H1 (cell line): ENCODE data around the gene FRMD5. TPM values are rescaled to one million over a fixed set of nuclear protein-coding genes. Genes with fewer than 3 reads are reported as not detected.

Experiments used
- CTCF ChIA-PET: fragments of 300-600 bp; sonication (Branson Sonifier 250); formaldehyde crosslinking; loops from one replicate; lab custom pipeline; 2021; ENCODE audit not compliant: partially characterized antibody; lab: Charles Lee
- POLR2A ChIA-PET: fragments of 300-600 bp; sonication (Branson Sonifier 250); formaldehyde crosslinking; loops from one replicate; lab custom pipeline; 2021; ENCODE audit warnings: inconsistent platforms; ENCODE audit not compliant: partially characterized antibody; lab: Charles Lee
- DNase-seq, 2 experiments: peaks; one replicate each; pipeline versions ENCODE4 v3.0.0 to v3.0.0-alpha.2; 2010 to 2022; ENCODE audit warnings: low spot score in 2 of 2, low read depth in 1 of 2, mixed read lengths in 1 of 2
- FAIRE-seq: peaks from 2 replicates; lab custom pipeline; 2011; peaks lifted over from hg19 to GRCh38; lab: Jason Lieb, UNC
- H2AFZ ChIP-seq: 2 replicates; pipeline ENCODE4 v1.8.1; 2012; ENCODE audit warnings: low read length, inconsistent platforms
- H2AK5ac ChIP-seq: 2 replicates; pipeline ENCODE4 v1.6.1; 2013; ENCODE audit warnings: low read depth, low read length
- H2BK120ac ChIP-seq: replicated peaks from 2 replicates; pipeline ENCODE3; 2013; ENCODE audit warnings: low read depth, low read length, inconsistent platforms
- H2BK12ac ChIP-seq: 2 replicates; pipeline ENCODE4 v1.6.1; 2013; ENCODE audit warnings: low read depth, low read length
- H2BK15ac ChIP-seq: 2 replicates; pipeline ENCODE4 v1.6.1; 2013; ENCODE audit warnings: low read length
- H2BK20ac ChIP-seq: 2 replicates; pipeline ENCODE4 v1.6.1; 2013; ENCODE audit warnings: low read length
- H2BK5ac ChIP-seq: 2 replicates; pipeline ENCODE4 v1.6.1; 2013; ENCODE audit warnings: low read depth, low read length
- H3K14ac ChIP-seq: 2 replicates; pipeline ENCODE4 v1.6.1; 2013; ENCODE audit warnings: inconsistent platforms; ENCODE audit not compliant: insufficient read length
- H3K18ac ChIP-seq: 2 replicates; pipeline ENCODE4 v1.6.1; 2013; ENCODE audit warnings: low read length; ENCODE audit errors: extremely low read depth
- H3K23ac ChIP-seq: 2 replicates; pipeline ENCODE4 v1.6.1; 2013; ENCODE audit warnings: inconsistent platforms; ENCODE audit not compliant: insufficient read length
- H3K23me2 ChIP-seq: 2 replicates; pipeline ENCODE4 v1.6.1; 2013; ENCODE audit warnings: low read depth, low read length
- H3K27ac ChIP-seq: 2 replicates; pipeline ENCODE4 v1.6.1; 2011; ENCODE audit warnings: low read depth, low read length, inconsistent platforms
- H3K27me3 ChIP-seq, 4 experiments: replicated peaks in 1 of 4; 1 replicate in 1 of 4; 2 replicates in 3 of 4; pipeline versions ENCODE4 v1.6.1 to v1.8.1; 2011 to 2013; ENCODE audit warnings: low read length in 3 of 4, mild to moderate bottlenecking in 3 of 4, inconsistent platforms in 2 of 4, mixed read lengths in 2 of 4, moderate library complexity in 1 of 4; ENCODE audit not compliant: control insufficient read depth in 3 of 4, insufficient read depth in 3 of 4; ENCODE audit errors: extremely low read depth in 1 of 4
- H3K36me3 ChIP-seq, 4 experiments: 2 replicates each; pipeline versions ENCODE4 v1.6.1 to v1.8.1; 2011 to 2013; ENCODE audit warnings: mild to moderate bottlenecking in 4 of 4, low read length in 3 of 4, moderate library complexity in 2 of 4, control low read depth in 1 of 4, inconsistent platforms in 1 of 4; ENCODE audit not compliant: insufficient read depth in 4 of 4, control insufficient read depth in 2 of 4
- H3K4ac ChIP-seq: replicated peaks from 2 replicates; pipeline ENCODE3; 2013; ENCODE audit warnings: low read length, low read depth, mixed read lengths, inconsistent platforms; ENCODE audit not compliant: insufficient read length
- H3K4me1 ChIP-seq, 4 experiments: replicated peaks in 1 of 4; 1 replicate in 1 of 4; 2 replicates in 3 of 4; pipeline versions ENCODE4 v1.6.1 to v1.8.1; 2011 to 2013; ENCODE audit warnings: low read length in 3 of 4, inconsistent platforms in 2 of 4, mixed read lengths in 1 of 4; ENCODE audit not compliant: insufficient read depth in 4 of 4, control insufficient read depth in 3 of 4
- H3K4me2 ChIP-seq, 2 experiments: 2 replicates each; pipeline versions ENCODE4 v1.6.1 to v1.8.1; 2011 to 2013; ENCODE audit warnings: low read depth in 2 of 2, low read length in 2 of 2, control low read depth in 1 of 2, inconsistent platforms in 1 of 2, mild to moderate bottlenecking in 1 of 2; ENCODE audit not compliant: insufficient read depth in 1 of 2
- H3K4me3 ChIP-seq, 4 experiments: fragments of 200-600, 300-600 bp in 1 of 4; sonication (generic), shearing (Covaris generic), sonication (Bioruptor Twin) in 1 of 4; 2 replicates each; pipeline versions ENCODE4 v1.5.1 to v1.8.1; 2011 to 2016; ENCODE audit warnings: low read length in 4 of 4, low read depth in 3 of 4, control low read depth in 2 of 4, inconsistent platforms in 2 of 4, mild to moderate bottlenecking in 2 of 4, mixed read lengths in 1 of 4, moderate library complexity in 1 of 4; ENCODE audit not compliant: insufficient read depth in 2 of 4; ENCODE audit errors: extremely low read depth in 1 of 4
- H3K56ac ChIP-seq: replicated peaks from 2 replicates; pipeline ENCODE3; 2013; ENCODE audit warnings: low read depth, mild to moderate bottlenecking, mixed read lengths, low read length, inconsistent platforms; ENCODE audit not compliant: insufficient read length
- H3K79me1 ChIP-seq: 2 replicates; pipeline ENCODE4 v1.6.1; 2013; ENCODE audit warnings: low read depth, low read length, control low read depth
- H3K79me2 ChIP-seq, 2 experiments: 2 replicates each; pipeline versions ENCODE4 v1.6.1 to v1.8.1; 2012 to 2013; ENCODE audit warnings: low read length in 2 of 2, mild to moderate bottlenecking in 2 of 2, inconsistent platforms in 1 of 2; ENCODE audit not compliant: insufficient read depth in 2 of 2, control insufficient read depth in 1 of 2
- H3K9ac ChIP-seq, 4 experiments: replicated peaks in 1 of 4; 1 replicate in 1 of 4; 2 replicates in 3 of 4; pipeline versions ENCODE4 v1.6.1 to v1.8.1; 2011 to 2013; ENCODE audit warnings: low read depth in 3 of 4, low read length in 3 of 4, control low read depth in 2 of 4, mild to moderate bottlenecking in 2 of 4, moderate library complexity in 2 of 4, inconsistent platforms in 1 of 4; ENCODE audit errors: extremely low read depth in 1 of 4
- H3K9me3 ChIP-seq, 2 experiments: 2 replicates each; pipeline versions ENCODE4 v1.6.1 to v1.8.1; 2012 to 2013; ENCODE audit warnings: mild to moderate bottlenecking in 2 of 2, moderate library complexity in 2 of 2, control low read depth in 1 of 2, inconsistent platforms in 1 of 2, low read depth in 1 of 2, low read length in 1 of 2, mixed read lengths in 1 of 2; ENCODE audit not compliant: insufficient read depth in 2 of 2
- H4K20me1 ChIP-seq, 2 experiments: replicated peaks in 1 of 2; 2 replicates each; pipeline versions ENCODE3 to v1.8.1; 2011 to 2013; ENCODE audit warnings: inconsistent platforms in 2 of 2, low read length in 2 of 2, mild to moderate bottlenecking in 1 of 2; ENCODE audit not compliant: insufficient read depth in 2 of 2, control insufficient read depth in 1 of 2
- H4K5ac ChIP-seq: 2 replicates; pipeline ENCODE4 v1.6.1; 2013; ENCODE audit warnings: low read length, low read depth, mixed read lengths, inconsistent platforms; ENCODE audit not compliant: insufficient read length
- H4K8ac ChIP-seq: 2 replicates; pipeline ENCODE4 v1.8.0; 2013; ENCODE audit warnings: mild to moderate bottlenecking, moderate library complexity, low read length, inconsistent platforms; ENCODE audit not compliant: insufficient read depth; ENCODE audit errors: extremely low read depth
- H4K91ac ChIP-seq: replicated peaks from 2 replicates; pipeline ENCODE3; 2013; ENCODE audit warnings: low read length, mixed read lengths, inconsistent platforms; ENCODE audit not compliant: insufficient read length
- BACH1 ChIP-seq: IDR thresholded peaks from 2 replicates; pipeline ENCODE4 v1.6.1; 2012; ENCODE audit warnings: low read length, improper control_type of control experiment
- BCL11A ChIP-seq, 2 experiments: IDR thresholded peaks; one replicate each; pipeline ENCODE4 v1.6.1; 2011; ENCODE audit warnings: low read depth in 2 of 2, low read length in 2 of 2, mild to moderate bottlenecking in 2 of 2
- E2F6 ChIP-seq: IDR thresholded peaks from 2 replicates; pipeline ENCODE4 v1.6.1; 2012; ENCODE audit warnings: inconsistent platforms
- EZH2 ChIP-seq: fragments of 200-600 bp; sonication (generic); IDR thresholded peaks from 2 replicates; pipeline ENCODE4 v1.7.1; 2012; ENCODE audit warnings: low read depth, mild to moderate bottlenecking, moderate library complexity, low read length, inconsistent platforms; ENCODE audit not compliant: severe bottlenecking
- HDAC6 ChIP-seq: IDR thresholded peaks from one replicate; pipeline ENCODE4 v1.7.1; 2012; ENCODE audit warnings: low read depth, mild to moderate bottlenecking, inconsistent platforms, low read length, moderate library complexity
- JUN ChIP-seq: IDR thresholded peaks from 2 replicates; pipeline ENCODE4 v1.6.1; 2011; ENCODE audit warnings: low read depth, mild to moderate bottlenecking, improper control_type of control experiment, low read length
- KDM4A ChIP-seq: IDR thresholded peaks from one replicate; pipeline ENCODE4 v1.7.1; 2012; ENCODE audit warnings: low read depth, mild to moderate bottlenecking, moderate library complexity, low read length, inconsistent platforms; ENCODE audit not compliant: severe bottlenecking
- NRF1 ChIP-seq: IDR thresholded peaks from 2 replicates; pipeline ENCODE4 v1.6.1; 2011; ENCODE audit warnings: mild to moderate bottlenecking, low read depth, low read length, improper control_type of control experiment
- RAD21 ChIP-seq, 2 experiments: IDR thresholded peaks in 1 of 2; conservative IDR thresholded peaks in 1 of 2; 2 replicates each; pipeline ENCODE4 v1.6.1; 2011; ENCODE audit warnings: low read depth in 2 of 2, low read length in 2 of 2, improper control_type of control experiment in 1 of 2, inconsistent platforms in 1 of 2, mild to moderate bottlenecking in 1 of 2, moderate library complexity in 1 of 2
- SAP30 ChIP-seq: fragments of 300-600 bp; sonication (generic); IDR thresholded peaks from 2 replicates; pipeline ENCODE4 v1.7.1; 2012; ENCODE audit warnings: low read length, moderate library complexity, mild to moderate bottlenecking, inconsistent platforms; ENCODE audit not compliant: insufficient read depth, insufficient replicate concordance
- SP1 ChIP-seq: IDR thresholded peaks from 2 replicates; pipeline ENCODE4 v1.6.1; 2011; ENCODE audit warnings: low read depth, low read length
- TBP ChIP-seq: IDR thresholded peaks from 2 replicates; pipeline ENCODE4 v1.6.1; 2011; ENCODE audit warnings: low read depth, low read length, improper control_type of control experiment
- TEAD4 ChIP-seq: IDR thresholded peaks from 2 replicates; pipeline ENCODE4 v1.6.1; 2012; ENCODE audit warnings: low read depth, low read length, inconsistent platforms, mixed read lengths
- WGBS, 2 experiments: shearing (Covaris generic) in 1 of 2; methylation state at CpG; one replicate each; pipeline versions ENCODE4 v1.1.6 to v1.1.7; 2013 to 2015; ENCODE audit warnings: low lambda C conversion rate in 2 of 2, mixed read lengths in 2 of 2, inconsistent platforms in 1 of 2, low coverage in 1 of 2, missing lambda C conversion rate in 1 of 2; ENCODE audit not compliant: insufficient replicate concordance in 2 of 2, insufficient coverage in 1 of 2, insufficient read length in 1 of 2; ENCODE audit errors: extremely low coverage in 1 of 2, missing lambda C conversion rate in 1 of 2; 5-methylcytosine and 5-hydroxymethylcytosine counted together
- polyA plus RNA-seq, 7 experiments: library from polyadenylated mRNA; depleted of rRNA in 3 of 7; stranded (reverse) in 5 of 7; unstranded in 2 of 7; fragments of >200 nt in 5 of 7; fragments of 200-250 nt in 2 of 7; gene quantifications; 1 replicate in 5 of 7; 2 replicates in 1 of 7; 4 replicates in 1 of 7; pipeline versions ENCODE4 v1.2.1 to v1.2.3, GENCODE V29; 2011 to 2013; ENCODE audit warnings: missing spikeins in 2 of 7, mixed read lengths in 2 of 7
- total RNA-seq: library from RNA; stranded (reverse); fragmentation: NEBNext Ultra II Directional; extraction: Animal tissue kit (Norgen Biotek cat#: 25700); gene quantifications from 2 replicates; pipeline ENCODE4 v1.2.1, GENCODE V29; 2021

FRMD5 gene
- total and polyA plus RNA-seq, 2 of the 8 experiments (the other 6 are each of a cell fraction or from before 2014, with no cell fraction given): 10.1 to 12.6 TPM

DNA sequence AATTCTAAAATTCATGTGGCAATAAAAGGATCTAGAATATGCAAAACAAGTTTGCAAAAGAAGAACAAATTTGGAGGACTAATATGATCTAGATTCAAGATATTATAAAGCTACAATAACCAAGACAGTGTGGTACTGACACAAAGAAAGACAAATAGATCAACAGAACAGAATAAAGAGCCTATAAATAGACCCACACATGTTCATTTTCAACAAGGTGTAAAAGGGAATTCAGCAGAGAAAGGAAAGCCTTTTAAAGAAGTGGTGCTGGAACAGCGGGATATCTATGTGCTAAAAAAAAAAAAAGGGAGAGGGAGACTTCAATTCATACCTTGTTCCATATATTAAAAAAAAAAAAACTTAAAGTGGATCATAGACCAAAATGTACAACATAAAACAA, 219.3 kb downstream of the FRMD5 start:
- no peaks in the 10 kb centered on the region for H3K27me3 ChIP-seq
- no peak overlapping the region for H3K23ac ChIP-seq
- no peak overlapping the region for H4K5ac ChIP-seq
- H3K56ac ChIP-seq: no peak overlapping the region
- no peak overlapping the region for H3K4ac ChIP-seq
- 0 out of 4 replicates have a peak, but pooled peaks cover 0 to 2% of the 10 kb centered on the region in 2 experiments for H3K79me2 ChIP-seq
- H4K20me1 ChIP-seq: no peaks in the 10 kb centered on the region
- H3K9me3 ChIP-seq: no peaks in the 10 kb centered on the region
- H2BK12ac ChIP-seq: no peak overlapping the region
- H3K23me2 ChIP-seq: no peaks in the 10 kb centered on the region
- H2AFZ ChIP-seq: no peak overlapping the region
- no peak for FAIRE-seq
- no peak overlapping the region for H3K18ac ChIP-seq
- H3K27ac ChIP-seq: no peak overlapping the region
- no peak overlapping the region for H2AK5ac ChIP-seq
- H3K4me2 ChIP-seq: no peak overlapping the region
- no peak overlapping the region for H3K4me3 ChIP-seq
- H3K4me1 ChIP-seq: peaks cover 0 to 3% (median 0%) of the 10 kb centered on the region in 4 experiments; a peak in 1 of 7 replicates
- DNase-seq: no peak
- 83% methylated on average over 1 of the region's 1 CpG; no CpG with 5 or more reads in 1 of the 2 experiments for WGBS, 2 experiments
- no peak overlapping the region for H2BK20ac ChIP-seq
- H2BK15ac ChIP-seq: no peak overlapping the region
- H2BK120ac ChIP-seq: no peak overlapping the region
- H3K14ac ChIP-seq: no peak overlapping the region
- no peak overlapping the region for H3K9ac ChIP-seq
- POLR2A ChIA-PET: no interaction called here
- no peak overlapping the region for H4K91ac ChIP-seq
- H4K8ac ChIP-seq: no peak overlapping the region
- H2BK5ac ChIP-seq: no peak overlapping the region
- H3K36me3 ChIP-seq: no peaks in the 10 kb centered on the region
- CTCF ChIA-PET: no interaction called here
- H3K79me1 ChIP-seq: no peaks in the 10 kb centered on the region
- no peak for TF ChIP-seq TBP
- TF ChIP-seq BACH1: no peak
- TF ChIP-seq RAD21 (IDR thresholded peaks at IDR 0.05 in 1 of 2, conservative IDR thresholded peaks at IDR 0.05 in 1 of 2; ENCODE audit: low read depth in 2 of 2, low read length in 2 of 2): no peak
- TF ChIP-seq TEAD4: no peak
- no peak for TF ChIP-seq BCL11A (IDR thresholded peaks at IDR 0.05; ENCODE audit: low read depth in 2 of 2, low read length in 2 of 2)
- no peak for TF ChIP-seq SAP30
- no peak for TF ChIP-seq JUN
- no peak for TF ChIP-seq EZH2
- TF ChIP-seq HDAC6: no peak
- no peak for TF ChIP-seq KDM4A
- no peak for TF ChIP-seq SP1
- no peak for TF ChIP-seq NRF1
- no peak for TF ChIP-seq E2F6
